GM12878 (cell line): ENCODE measurements around the gene PTBP3. TPM values are rescaled to one million over a fixed set of nuclear protein-coding genes. Genes with fewer than 3 reads are reported as not detected.
A peak's percentile ranks its signal among the peaks of the same experiment; 100 is the strongest.

Experiments used
- ATAC-seq: fragments of 200-7000 bp; cut with Tn5 transposase; 3 replicates; pipeline ENCODE4 v1.9.1; 2020; ENCODE audit warnings: mild to moderate bottlenecking, moderate library complexity
- BruUV-seq: library from RNA; stranded (reverse); fragments of 400-500 nt; replicated peaks from 2 replicates; lab custom pipeline; 2021; lab: Mats Ljungman, UMichigan
- CTCF ChIA-PET: fragments of 300-600 bp; sonication (Branson Sonifier 250); formaldehyde crosslinking; extraction: SDS; loops from one replicate; lab custom pipeline; 2021; ENCODE audit warnings: inconsistent platforms; lab: Yijun Ruan, JAX
- POLR2A ChIA-PET: fragments of 350-600 bp; formaldehyde crosslinking; extraction: SDS; loops from one replicate; lab custom pipeline; 2021; ENCODE audit warnings: inconsistent platforms; lab: Charles Lee
- RAD21 ChIA-PET: fragments of 300-600 bp; sonication (Branson Sonifier 250); formaldehyde crosslinking; loops from one replicate; lab custom pipeline; 2023; ENCODE audit warnings: antibody characterized with exemption; ENCODE audit not compliant: unreplicated experiment; lab: Charles Lee
- SMC1A ChIA-PET: fragments of 300-600 bp; sonication (Branson Sonifier 250); formaldehyde crosslinking; loops from one replicate; lab custom pipeline; 2023; ENCODE audit not compliant: unreplicated experiment, uncharacterized antibody; lab: Charles Lee
- DNase-seq: peaks from one replicate; pipeline ENCODE4 v3.0.0-alpha.2; 2011; ENCODE audit warnings: low read depth, low spot score
- FAIRE-seq: peaks from 3 replicates; lab custom pipeline; 2011; peaks lifted over from hg19 to GRCh38; lab: Jason Lieb, UNC
- H2AFZ ChIP-seq: 2 replicates; pipeline ENCODE4 v1.6.0; 2011; ENCODE audit warnings: low read depth, low read length, control low read depth; ENCODE audit not compliant: control insufficient read depth
- H3K27ac ChIP-seq: 2 replicates; pipeline ENCODE4 v1.5.1; 2011; ENCODE audit warnings: control low read depth; ENCODE audit not compliant: control insufficient read depth, insufficient read depth
- H3K27me3 ChIP-seq, 2 experiments: replicated peaks in 1 of 2; 2 replicates each; pipeline versions ENCODE4 v1.6.0 to v1.6.1; 2011; ENCODE audit warnings: low read length in 1 of 2; ENCODE audit not compliant: control insufficient read depth in 2 of 2, insufficient read depth in 2 of 2
- H3K36me3 ChIP-seq, 2 experiments: 2 replicates each; pipeline ENCODE4 v1.5.1; 2011; ENCODE audit warnings: low read length in 1 of 2; ENCODE audit not compliant: control insufficient read depth in 2 of 2, insufficient read depth in 2 of 2
- H3K4me1 ChIP-seq: 2 replicates; pipeline ENCODE4 v1.6.1; 2011; ENCODE audit warnings: mild to moderate bottlenecking, low read length, moderate library complexity, mixed read lengths; ENCODE audit not compliant: control insufficient read depth, insufficient read depth
- H3K4me2 ChIP-seq: 2 replicates; pipeline ENCODE4 v1.6.0; 2011; ENCODE audit warnings: control low read depth; ENCODE audit not compliant: control insufficient read depth, insufficient read depth
- H3K4me3 ChIP-seq: fragments of 200-600 bp; sonication (generic); 2 replicates; pipeline ENCODE4 v1.5.1; 2016
- H3K79me2 ChIP-seq: 2 replicates; pipeline ENCODE4 v1.6.0; 2011; ENCODE audit warnings: low read length; ENCODE audit not compliant: control insufficient read depth, insufficient read depth
- H3K9ac ChIP-seq: 2 replicates; pipeline ENCODE4 v1.8.0; 2011; ENCODE audit warnings: low read length, control low read depth, mixed read lengths; ENCODE audit not compliant: control insufficient read depth, insufficient read depth
- H3K9me3 ChIP-seq: replicated peaks from 3 replicates; pipeline ENCODE4 v1.5.1; 2011; ENCODE audit warnings: mild to moderate bottlenecking, low read length; ENCODE audit not compliant: control insufficient read depth, insufficient read depth
- H4K20me1 ChIP-seq: 2 replicates; pipeline ENCODE4 v1.6.0; 2011; ENCODE audit not compliant: control insufficient read depth, insufficient read depth
- CBFB ChIP-seq: IDR thresholded peaks from 2 replicates; pipeline ENCODE4 v1.6.1; 2016; ENCODE audit warnings: antibody characterized with exemption, low read depth
- KDM1A ChIP-seq: fragments of 200-600 bp; sonication (generic); IDR thresholded peaks from 2 replicates; pipeline ENCODE4 v1.6.1; 2016; ENCODE audit warnings: borderline replicate concordance
- RAD21 ChIP-seq: IDR thresholded peaks from 2 replicates; pipeline ENCODE4 v1.6.1; 2011; ENCODE audit warnings: mild to moderate bottlenecking, low read depth, low read length, moderate library complexity; ENCODE audit not compliant: insufficient read depth
- RUNX3 ChIP-seq: IDR thresholded peaks from 2 replicates; pipeline ENCODE4 v1.6.1; 2012; ENCODE audit warnings: low read length, inconsistent platforms
- SMC3 ChIP-seq: IDR thresholded peaks from 2 replicates; pipeline ENCODE4 v1.6.1; 2011; ENCODE audit warnings: low read length, improper control_type of control experiment, borderline replicate concordance
- WGBS: methylation state at CpG from one replicate; pipeline ENCODE4 v1.1.6; 2016; ENCODE audit warnings: low lambda C conversion rate; ENCODE audit not compliant: insufficient replicate concordance, insufficient coverage; ENCODE audit errors: missing lambda C conversion rate; 5-methylcytosine and 5-hydroxymethylcytosine counted together
- in situ Hi-C: fragments of 300-500 bp; cut with MboI; formaldehyde crosslinking; loops from 9 replicates; pipeline ENCODE4 v1.14.3; 2018; ENCODE audit warnings: mixed read lengths
- intact Hi-C: fragments of 100-400 bp; cut with micrococcal nuclease; formaldehyde crosslinking; loops from one replicate; pipeline ENCODE4 v1.14.2; 2022; ENCODE audit not compliant: unreplicated experiment
- polyA plus RNA-seq, 11 experiments: library from polyadenylated mRNA; depleted of rRNA in 4 of 11; unstranded in 6 of 11; stranded (reverse) in 5 of 11; fragments of >200 nt; fragmentation: Nextera tagmentation in 4 of 11; fragmentation: Illumina TruSeq in 1 of 11; extraction: Ambion mirVana in 4 of 11; extraction: Trizol in 1 of 11; gene quantifications; 1 replicate in 1 of 11; 2 replicates in 10 of 11; pipeline versions ENCODE4 v1.2.1 to v1.2.3, GENCODE V29; 2011 to 2016; ENCODE audit warnings: inconsistent platforms in 2 of 11, missing spikeins in 2 of 11, low read depth in 1 of 11
- total RNA-seq, 4 experiments: library from RNA; depleted of rRNA in 3 of 4; stranded (reverse); fragments of >200 nt in 3 of 4; fragmentation: Illumina TruSeq in 1 of 4; extraction: Trizol in 1 of 4; gene quantifications; 2 replicates each; pipeline versions ENCODE4 v1.2.1 to v1.2.3, GENCODE V29; 2013 to 2021
- TF ChIP-seq, protein P1 (sequence below), 3 experiments: IDR thresholded peaks in 2 of 3; conservative IDR thresholded peaks in 1 of 3; 2 replicates each; pipeline ENCODE4 v1.5.1; 2011; ENCODE audit warnings: low read depth in 3 of 3, low read length in 3 of 3, mild to moderate bottlenecking in 3 of 3, control low read depth in 2 of 3, moderate library complexity in 2 of 3, inconsistent platforms in 1 of 3, mixed read lengths in 1 of 3; ENCODE audit not compliant: control insufficient read depth in 2 of 3, insufficient read depth in 1 of 3; ENCODE audit errors: extremely low read depth in 1 of 3
- TF ChIP-seq, protein P2 (sequence below): fragments of 450-650 bp; IDR thresholded peaks from 2 replicates; pipeline ENCODE4 v1.6.1; 2017; ENCODE audit warnings: mild to moderate bottlenecking, moderate library complexity

Gene PTBP3
- total and polyA plus RNA-seq, 10 of the 15 experiments (the other 5 are each of a cell fraction or from before 2014, with no cell fraction given): 12.5 to 104 (median 52.7) TPM

- DNase-seq (no peak), FAIRE-seq (peak; percentile 78), ATAC-seq (peak; percentile 71)
- intact Hi-C loops: loop anchor here (1.0 to 5.0 kb wide), 5 partner anchors 248 to 601 kb away; no protein-coding TSS in a partner anchor
- Histone ChIP-seq H3K9ac (no peak overlapping the region), H3K36me3 (no peaks in the 10 kb centered on the region), H3K27me3 (no peaks in the 10 kb centered on the region), H3K4me3 (no peak overlapping the region), H3K9me3 (no peaks in the 10 kb centered on the region), H3K79me2 (no peaks in the 10 kb centered on the region), H4K20me1 (no peaks in the 10 kb centered on the region), H3K4me1 (no peaks in the 10 kb centered on the region), H3K4me2 (peak overlapping the region; percentile 69), H3K27ac (no peak overlapping the region), H2AFZ (peak overlapping the region; percentile 62; the same call in 1 of the 2 replicates)
- ChIA-PET CTCF (interaction anchor here (0.6 to 5.4 kb wide), 25 partner anchors 10 to 605 kb away, joined by 3 to 135 read pairs (median 5); partner anchors contain the start of gene HSDL2), SMC1A (interaction anchor here (0.7 to 5.6 kb wide), 30 partner anchors 9 to 986 kb away, joined by 3 to 86 read pairs (median 4); partner anchors contain the start of gene HSDL2), RAD21 (interaction anchor here (1.0 to 3.9 kb wide), 12 partner anchors 18 to 601 kb away, joined by 3 to 27 read pairs (median 7); partner anchors contain the start of gene HSDL2), POLR2A (interaction anchor here (1.0 kb wide), 1 partner anchor 273 kb away, joined by 3 read pairs; no protein-coding TSS in a partner anchor)
- in situ Hi-C loops: loop anchor here (5.0 kb wide), 2 partner anchors 274 to 599 kb away; no protein-coding TSS in a partner anchor
- WGBS: 2% methylated on average over 4 of the region's 4 CpGs
- BruUV-seq: no TSS peak
- TF ChIP-seq CBFB (no peak), KDM1A (no peak), RUNX3 (peak; percentile 41; the same call in 1 of the 2 replicates), SMC3 (peak; percentile 79; the same call in 1 of the 2 replicates), RAD21 (peak; percentile 60)
- TF ChIP-seq, protein P1, sequence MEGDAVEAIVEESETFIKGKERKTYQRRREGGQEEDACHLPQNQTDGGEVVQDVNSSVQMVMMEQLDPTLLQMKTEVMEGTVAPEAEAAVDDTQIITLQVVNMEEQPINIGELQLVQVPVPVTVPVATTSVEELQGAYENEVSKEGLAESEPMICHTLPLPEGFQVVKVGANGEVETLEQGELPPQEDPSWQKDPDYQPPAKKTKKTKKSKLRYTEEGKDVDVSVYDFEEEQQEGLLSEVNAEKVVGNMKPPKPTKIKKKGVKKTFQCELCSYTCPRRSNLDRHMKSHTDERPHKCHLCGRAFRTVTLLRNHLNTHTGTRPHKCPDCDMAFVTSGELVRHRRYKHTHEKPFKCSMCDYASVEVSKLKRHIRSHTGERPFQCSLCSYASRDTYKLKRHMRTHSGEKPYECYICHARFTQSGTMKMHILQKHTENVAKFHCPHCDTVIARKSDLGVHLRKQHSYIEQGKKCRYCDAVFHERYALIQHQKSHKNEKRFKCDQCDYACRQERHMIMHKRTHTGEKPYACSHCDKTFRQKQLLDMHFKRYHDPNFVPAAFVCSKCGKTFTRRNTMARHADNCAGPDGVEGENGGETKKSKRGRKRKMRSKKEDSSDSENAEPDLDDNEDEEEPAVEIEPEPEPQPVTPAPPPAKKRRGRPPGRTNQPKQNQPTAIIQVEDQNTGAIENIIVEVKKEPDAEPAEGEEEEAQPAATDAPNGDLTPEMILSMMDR (IDR thresholded peaks at IDR 0.05 in 2 of 3, conservative IDR thresholded peaks at IDR 0.05 in 1 of 3; ENCODE audit: control insufficient read depth in 2 of 3, extremely low read depth in 1 of 3, insufficient read depth in 1 of 3, low read depth in 3 of 3, low read length in 3 of 3): peak in 2 of 3 experiments; percentile 30 to 55; a peak in 2 of 6 replicates
- TF ChIP-seq, protein P2, sequence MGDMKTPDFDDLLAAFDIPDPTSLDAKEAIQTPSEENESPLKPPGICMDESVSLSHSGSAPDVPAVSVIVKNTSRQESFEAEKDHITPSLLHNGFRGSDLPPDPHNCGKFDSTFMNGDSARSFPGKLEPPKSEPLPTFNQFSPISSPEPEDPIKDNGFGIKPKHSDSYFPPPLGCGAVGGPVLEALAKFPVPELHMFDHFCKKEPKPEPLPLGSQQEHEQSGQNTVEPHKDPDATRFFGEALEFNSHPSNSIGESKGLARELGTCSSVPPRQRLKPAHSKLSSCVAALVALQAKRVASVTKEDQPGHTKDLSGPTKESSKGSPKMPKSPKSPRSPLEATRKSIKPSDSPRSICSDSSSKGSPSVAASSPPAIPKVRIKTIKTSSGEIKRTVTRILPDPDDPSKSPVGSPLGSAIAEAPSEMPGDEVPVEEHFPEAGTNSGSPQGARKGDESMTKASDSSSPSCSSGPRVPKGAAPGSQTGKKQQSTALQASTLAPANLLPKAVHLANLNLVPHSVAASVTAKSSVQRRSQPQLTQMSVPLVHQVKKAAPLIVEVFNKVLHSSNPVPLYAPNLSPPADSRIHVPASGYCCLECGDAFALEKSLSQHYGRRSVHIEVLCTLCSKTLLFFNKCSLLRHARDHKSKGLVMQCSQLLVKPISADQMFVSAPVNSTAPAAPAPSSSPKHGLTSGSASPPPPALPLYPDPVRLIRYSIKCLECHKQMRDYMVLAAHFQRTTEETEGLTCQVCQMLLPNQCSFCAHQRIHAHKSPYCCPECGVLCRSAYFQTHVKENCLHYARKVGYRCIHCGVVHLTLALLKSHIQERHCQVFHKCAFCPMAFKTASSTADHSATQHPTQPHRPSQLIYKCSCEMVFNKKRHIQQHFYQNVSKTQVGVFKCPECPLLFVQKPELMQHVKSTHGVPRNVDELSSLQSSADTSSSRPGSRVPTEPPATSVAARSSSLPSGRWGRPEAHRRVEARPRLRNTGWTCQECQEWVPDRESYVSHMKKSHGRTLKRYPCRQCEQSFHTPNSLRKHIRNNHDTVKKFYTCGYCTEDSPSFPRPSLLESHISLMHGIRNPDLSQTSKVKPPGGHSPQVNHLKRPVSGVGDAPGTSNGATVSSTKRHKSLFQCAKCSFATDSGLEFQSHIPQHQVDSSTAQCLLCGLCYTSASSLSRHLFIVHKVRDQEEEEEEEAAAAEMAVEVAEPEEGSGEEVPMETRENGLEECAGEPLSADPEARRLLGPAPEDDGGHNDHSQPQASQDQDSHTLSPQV: no peak
Measured at GRCh38 chr9:112361601-112362000, 28.2 kb upstream of the PTBP3 start.
